NB4 (cell line): ENCODE data around the gene ARL13A.

Source experiments
- CTCF ChIP-seq: IDR thresholded peaks from one replicate; pipeline ENCODE4 v1.5.1; 2012; ENCODE audit warnings: low read depth, low read length
- MYC ChIP-seq: IDR thresholded peaks from 2 replicates; pipeline ENCODE4 v1.6.1; 2011; ENCODE audit warnings: low read depth, low read length

- TF ChIP-seq CTCF (no peak), MYC (no peak)
Measured at GRCh38 chrX:100980608-100981497, 11.3 kb downstream of the ARL13A start.
